ENCODE data around the gene VAT1L. TPM values are rescaled to one million over a fixed set of nuclear protein-coding genes. Genes with fewer than 3 reads are reported as not detected.

VAT1L gene
- total RNA-seq, 2 donors from 2014 or later: 0.53 to 4.1 TPM

- 87 to 94% methylated on average over 4 to 8 of the region's 8 CpGs for WGBS, 2 experiments (ENCODE audit: insufficient coverage in 1 of 2, insufficient read length in 1 of 2)
- no peaks in the 10 kb centered on the region for H3K36me3 Mint-ChIP-seq (ENCODE audit: low read depth)
- Histone ChIP-seq H3K4me1 (ENCODE audit: control insufficient read depth, insufficient read depth, low read length) (peaks cover 8% of the 10 kb centered on the region), H3K36me3 (ENCODE audit: control insufficient read depth, insufficient read depth, low read length) (no peaks in the 10 kb centered on the region), H3K4me3 (ENCODE audit: low read length) (no peak overlapping the region), H3K9ac (ENCODE audit: extremely low read depth, low read length, poor library complexity, severe bottlenecking) (no peak overlapping the region), H3K27me3 (ENCODE audit: control insufficient read depth, insufficient read depth, low read length, poor library complexity, severe bottlenecking) (no peaks in the 10 kb centered on the region), H3K9me3 (ENCODE audit: control insufficient read depth, low read length) (no peaks in the 10 kb centered on the region), H3K27ac (ENCODE audit: low read depth, low read length) (no peak overlapping the region)
- TF ChIP-seq CTCF (conservative IDR thresholded peaks at IDR 0.05): no peak
- H3K27ac Mint-ChIP-seq: no peak overlapping the region
- no peak overlapping the region for H3K4me3 Mint-ChIP-seq
- H3K4me1 Mint-ChIP-seq: peaks cover 24% of the 10 kb centered on the region
- no peak for DNase-seq
- H3K9me3 Mint-ChIP-seq: no peaks in the 10 kb centered on the region
- H3K27me3 Mint-ChIP-seq (ENCODE audit: insufficient read depth): peaks cover 23% of the 10 kb centered on the region
Measured at GRCh38 chr16:77929004-77929403, 140.6 kb downstream of the VAT1L start.

GRCh38 chr16:77931058-77931457 lies 142.7 kb downstream of the VAT1L start:
- Mint-ChIP-seq H3K4me1 (peaks cover 34% of the 10 kb centered on the region), H3K4me3 (no peak overlapping the region), H3K27ac (no peak overlapping the region), H3K27me3 (ENCODE audit: insufficient read depth) (peaks cover 34% of the 10 kb centered on the region), H3K9me3 (peaks cover under 1% of the 10 kb centered on the region), H3K36me3 (ENCODE audit: low read depth) (no peaks in the 10 kb centered on the region)
- Histone ChIP-seq H3K4me3 (ENCODE audit: low read length) (no peak overlapping the region), H3K9me3 (ENCODE audit: control insufficient read depth, low read length) (no peaks in the 10 kb centered on the region), H3K9ac (ENCODE audit: extremely low read depth, low read length, poor library complexity, severe bottlenecking) (no peak overlapping the region), H3K4me1 (ENCODE audit: control insufficient read depth, insufficient read depth, low read length) (peaks cover 10% of the 10 kb centered on the region), H3K27ac (ENCODE audit: low read depth, low read length) (no peak overlapping the region), H3K36me3 (ENCODE audit: control insufficient read depth, insufficient read depth, low read length) (no peaks in the 10 kb centered on the region), H3K27me3 (ENCODE audit: control insufficient read depth, insufficient read depth, low read length, poor library complexity, severe bottlenecking) (no peaks in the 10 kb centered on the region)
- no peak for TF ChIP-seq CTCF (conservative IDR thresholded peaks at IDR 0.05)
- DNase-seq: no peak
- WGBS, 2 experiments (ENCODE audit: insufficient coverage in 1 of 2, insufficient read length in 1 of 2): 89 to 94% methylated on average over 3 to 4 of the region's 4 CpGs

- no peak overlapping the region for H3K27ac Mint-ChIP-seq
- no peak overlapping the region for H3K4me3 Mint-ChIP-seq
- H3K4me3 ChIP-seq (ENCODE audit: low read length): no peak overlapping the region
- peaks cover 38% of the 10 kb centered on the region for H3K9me3 Mint-ChIP-seq
- no peak for TF ChIP-seq CTCF (conservative IDR thresholded peaks at IDR 0.05)
- H3K36me3 ChIP-seq (ENCODE audit: control insufficient read depth, insufficient read depth, low read length): no peaks in the 10 kb centered on the region
- peaks cover 48% of the 10 kb centered on the region for H3K27me3 Mint-ChIP-seq (ENCODE audit: insufficient read depth)
- H3K9me3 ChIP-seq (ENCODE audit: control insufficient read depth, low read length): peaks cover 19% of the 10 kb centered on the region
- DNase-seq: no peak
- peaks cover 43% of the 10 kb centered on the region for H3K4me1 Mint-ChIP-seq
- peaks cover 9% of the 10 kb centered on the region for H3K4me1 ChIP-seq (ENCODE audit: control insufficient read depth, insufficient read depth, low read length)
- WGBS, 2 experiments (ENCODE audit: insufficient coverage in 1 of 2, insufficient read length in 1 of 2): 83 to 85% methylated on average over 5 to 7 of the region's 7 CpGs
- peaks cover 3% of the 10 kb centered on the region for H3K36me3 Mint-ChIP-seq (ENCODE audit: low read depth)
- H3K27ac ChIP-seq (ENCODE audit: low read depth, low read length): no peak overlapping the region
- no peak overlapping the region for H3K9ac ChIP-seq (ENCODE audit: extremely low read depth, low read length, poor library complexity, severe bottlenecking)
- no peaks in the 10 kb centered on the region for H3K27me3 ChIP-seq (ENCODE audit: control insufficient read depth, insufficient read depth, low read length, poor library complexity, severe bottlenecking)
Measured at GRCh38 chr16:77937473-77938149, 149.2 kb downstream of the VAT1L start.

Data from endodermal cell (in vitro differentiated cells).